Right renal pelvis (tissue), 4 donors: Measurements from ENCODE around the gene CD180. TPM values are rescaled to one million over a fixed set of nuclear protein-coding genes. Genes with fewer than 3 reads are reported as not detected.
"Not testable (repeated sequence)": the region's sequence is repeated elsewhere in the genome, so short reads cannot be mapped to it uniquely, and the experiment has no call there.

Experiments used
- DNase-seq, 4 donors: peaks; one replicate each; pipeline ENCODE4 v3.0.0-alpha.2; 2013; ENCODE audit warnings: low read depth in 4 of 4, low spot score in 3 of 4, missing footprints in 1 of 4
- polyA plus RNA-seq, 4 donors: library from polyadenylated mRNA; unstranded; fragments of 120-200 nt; gene quantifications; one replicate each; pipeline ENCODE4 v1.2.1, GENCODE V29; 2013; ENCODE audit not compliant: insufficient read length in 4 of 4

CD180 gene
- polyA plus RNA-seq, 4 donors, result 0.31 to 0.89 (median 0.72) TPM

DNA sequence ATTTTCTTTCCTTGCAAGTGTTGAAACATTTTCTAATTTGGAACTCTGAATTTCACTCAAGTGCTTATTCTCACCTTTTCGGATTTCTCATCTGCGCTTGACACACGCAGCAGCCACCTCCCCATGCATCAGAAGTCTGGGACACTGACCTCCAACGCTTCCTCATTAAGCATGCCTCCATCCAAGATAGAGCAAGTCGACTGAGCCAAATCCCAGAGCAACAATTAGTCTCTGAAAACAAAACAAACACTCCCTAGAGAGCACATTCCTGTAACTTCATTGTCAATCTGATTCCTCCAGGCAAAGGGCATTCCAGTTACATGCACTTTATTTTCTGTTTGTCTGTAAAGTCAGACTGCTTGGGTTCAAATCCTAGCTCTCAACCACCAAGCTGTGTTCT lies 5.7 kb downstream of the CD180 start:
- DNase-seq, result no peak

DNA sequence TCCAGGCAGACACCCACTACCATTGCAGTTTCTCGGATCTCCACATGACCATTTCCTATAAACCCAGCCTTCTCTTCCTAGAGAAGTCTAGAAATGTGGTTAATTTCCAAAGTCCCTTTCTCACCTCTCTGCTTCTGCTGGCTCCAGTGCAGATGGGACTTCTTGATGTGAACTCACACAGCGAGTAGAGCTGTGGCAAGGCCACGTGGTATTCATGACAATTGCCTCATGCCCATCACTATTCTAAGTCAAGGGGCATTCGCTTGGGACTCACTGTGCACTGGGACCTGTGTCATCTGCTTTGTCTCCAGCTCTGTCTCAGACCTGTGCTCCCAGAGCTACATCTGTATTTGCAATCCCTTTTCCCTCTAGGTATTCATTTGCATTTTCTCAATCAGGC lies 6.2 kb downstream of the CD180 start:
- DNase-seq, result no peak

DNA sequence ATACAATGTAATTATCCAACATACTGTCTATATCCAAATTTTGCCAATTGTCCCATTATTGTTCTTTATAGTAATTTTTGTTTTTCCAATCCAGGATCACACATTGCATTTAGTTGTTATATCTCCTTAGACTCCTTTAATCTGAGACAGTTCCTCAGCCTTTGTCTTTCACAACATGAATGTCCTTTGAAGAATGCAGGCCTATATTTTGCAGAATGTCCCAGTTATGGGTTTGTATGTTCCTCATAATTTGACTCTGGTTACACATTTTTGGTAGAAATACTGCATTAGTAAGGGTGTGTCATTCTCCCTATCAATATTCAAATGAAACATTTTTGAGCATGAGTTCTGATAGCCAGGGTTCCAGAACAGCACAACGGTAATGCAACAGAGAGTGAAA lies 6.7 kb downstream of the CD180 start:
- DNase-seq, result no peak

DNA sequence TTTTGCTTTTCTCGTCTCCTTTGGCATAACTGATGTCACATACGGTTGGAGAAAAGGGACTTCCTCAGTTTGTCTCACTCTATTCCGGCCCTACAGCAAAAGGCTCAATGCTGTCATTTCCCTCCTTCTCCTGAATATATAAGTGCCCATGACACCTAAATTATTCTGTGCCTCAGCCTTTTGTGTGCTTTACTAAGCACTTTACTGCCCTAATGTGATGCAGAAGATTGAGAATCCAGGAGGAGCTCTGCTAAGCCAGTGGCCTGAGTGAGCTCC lies 7.6 kb downstream of the CD180 start:
- DNase-seq, result no peak

GRCh38 chr5:67188274-67189078 lies 8.1 kb downstream of the CD180 start:
- DNase-seq, result no peak

- no peak for DNase-seq
Observed at GRCh38 chr5:67187006-67187715, 9.4 kb downstream of the CD180 start.

DNA sequence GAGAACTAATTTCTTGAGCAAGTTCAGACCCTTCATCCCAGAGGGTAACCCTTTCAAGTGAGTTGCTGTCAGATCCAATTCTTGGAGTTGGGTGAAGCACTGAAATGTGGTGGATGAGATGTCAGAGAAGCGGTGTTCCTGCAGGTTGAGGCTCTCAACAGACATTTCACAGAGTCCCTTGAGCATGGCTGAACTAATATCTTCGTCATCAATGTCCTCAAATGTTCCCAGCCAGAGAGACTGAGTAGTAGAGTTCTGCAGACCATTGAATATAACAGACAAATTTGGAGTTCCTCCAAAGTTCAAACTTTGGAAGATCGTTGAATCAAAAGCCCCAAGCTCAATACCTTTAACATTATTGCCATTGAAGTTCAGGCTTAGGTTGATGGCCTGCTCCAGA lies 12.7 kb downstream of the CD180 start:
- no peak for DNase-seq

GRCh38 chr5:67182301-67182790 lies 14.3 kb downstream of the CD180 start:
- DNase-seq, result no peak

DNA sequence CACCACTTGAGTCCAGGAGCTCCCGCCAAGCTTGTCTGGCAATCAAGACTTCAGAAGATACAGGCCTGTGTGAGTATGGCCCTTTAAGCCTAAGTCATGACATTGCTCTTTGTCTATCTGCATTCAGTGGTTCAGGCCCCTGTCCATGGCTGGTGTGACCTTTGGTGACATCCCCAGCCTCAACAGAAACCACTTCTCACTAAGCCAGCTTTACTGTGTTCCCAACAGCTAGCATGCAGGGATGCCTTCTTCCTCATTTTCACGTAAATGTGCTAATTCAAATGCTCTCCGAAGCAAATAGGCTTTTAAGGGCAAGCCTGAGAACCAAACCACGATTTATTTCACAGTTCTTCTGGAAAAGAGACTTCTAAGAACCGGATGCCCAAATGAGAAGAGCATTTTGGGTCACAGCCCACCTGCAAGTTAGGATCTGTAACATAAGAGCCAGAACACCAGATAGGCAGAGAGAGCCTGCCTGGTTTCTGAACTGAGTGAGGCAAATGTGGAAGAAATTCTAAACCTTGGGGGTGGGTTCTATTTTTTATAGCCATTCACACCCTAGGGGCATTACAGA lies 14.9 kb downstream of the CD180 start:
- no peak for DNase-seq

DNA sequence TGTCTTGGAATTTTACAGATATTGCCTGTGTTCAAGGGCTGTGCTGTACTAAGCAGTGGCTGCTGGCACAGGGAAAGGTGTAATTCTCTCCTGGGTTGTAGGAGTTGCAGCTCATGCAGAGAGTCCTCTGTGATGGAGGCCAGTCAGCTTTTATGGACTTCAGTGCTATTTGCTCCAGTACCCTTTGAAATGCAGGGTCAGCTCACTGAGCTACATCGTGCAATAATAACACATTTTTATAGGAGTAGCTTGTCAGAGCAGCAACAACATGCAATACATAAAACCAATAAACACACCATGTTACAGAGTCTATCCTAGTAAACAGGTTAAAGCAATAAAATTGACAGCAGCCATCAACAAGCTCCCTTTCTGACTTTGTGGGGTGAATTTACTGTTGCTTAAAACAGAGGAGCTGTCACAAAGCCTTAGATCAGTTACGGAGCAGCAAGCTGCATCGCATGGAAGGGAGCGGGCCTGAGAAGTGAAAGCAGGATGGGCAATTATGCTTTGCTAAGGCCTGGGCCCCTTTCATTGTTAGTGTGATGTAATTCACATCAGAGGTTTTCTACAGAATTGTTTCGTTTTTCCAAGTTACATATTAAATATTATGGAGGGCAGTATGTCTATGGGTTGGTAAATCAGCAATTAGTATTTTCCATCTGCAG lies 16.8 kb downstream of the CD180 start:
- DNase-seq, result no peak

DNA sequence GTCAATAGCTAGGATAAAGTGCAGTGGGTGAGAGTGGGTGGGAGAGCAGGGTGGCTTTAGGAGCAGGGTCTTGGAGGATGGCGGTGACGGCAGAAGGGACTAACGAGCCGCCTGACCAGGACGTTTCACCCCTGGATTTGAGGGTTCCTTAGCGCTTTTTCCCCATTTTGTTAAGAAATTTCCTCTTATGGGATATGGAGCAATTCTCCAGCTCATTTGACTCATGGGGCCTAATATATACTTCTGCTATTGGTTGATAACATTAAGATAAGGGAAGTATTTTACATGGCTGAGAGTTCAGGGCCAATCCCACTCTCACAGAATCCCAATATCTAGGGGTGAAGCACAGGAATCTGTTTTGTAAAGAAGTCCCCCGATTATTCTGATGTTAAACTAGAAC lies 17.6 kb downstream of the CD180 start:
- DNase-seq, result no peak

- DNase-seq, result no peak
Observed at GRCh38 chr5:67178085-67178484, 18.5 kb downstream of the CD180 start.

GRCh38 chr5:67176936-67177335 lies 19.7 kb downstream of the CD180 start:
- DNase-seq, result no peak

DNA sequence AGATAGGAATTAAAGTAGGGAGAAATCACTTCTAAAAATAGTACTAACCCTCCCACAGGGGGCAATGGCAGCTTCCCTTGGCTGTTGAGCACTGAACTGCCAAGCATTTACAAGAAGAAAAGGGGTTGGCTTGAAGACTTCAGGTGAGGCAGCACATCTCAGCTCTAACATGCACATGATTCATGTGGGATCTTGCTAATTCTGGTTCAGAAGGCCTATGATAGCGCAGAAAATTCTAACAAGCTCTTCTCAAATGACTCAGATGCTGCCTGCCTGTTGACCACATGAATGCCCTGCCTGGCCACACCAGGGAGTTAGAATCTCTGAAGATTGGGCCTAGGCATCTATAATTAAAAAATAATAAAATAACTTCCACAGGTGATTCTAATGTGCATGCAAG lies 22.6 kb downstream of the CD180 start:
- DNase-seq, result no peak

DNA sequence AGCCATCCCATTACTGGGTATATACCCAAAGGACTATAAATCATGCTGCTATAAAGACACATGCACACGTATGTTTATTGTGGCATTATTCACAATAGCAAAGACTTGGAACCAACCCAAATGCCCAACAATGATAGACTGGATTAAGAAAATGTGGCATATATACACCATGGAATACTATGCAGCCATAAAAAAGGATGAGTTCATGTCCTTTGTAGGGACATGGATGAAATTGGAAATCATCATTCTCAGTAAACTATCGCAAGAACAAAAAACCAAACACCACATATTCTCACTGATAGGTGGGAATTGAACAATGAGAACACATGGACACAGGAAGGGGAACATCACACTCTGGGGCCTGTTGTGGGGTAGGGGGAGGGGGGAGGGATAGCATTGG lies 23.2 kb downstream of the CD180 start:
- DNase-seq, result not testable (repeated sequence)

- DNase-seq, result no peak
Observed at GRCh38 chr5:67170767-67171166, 25.8 kb downstream of the CD180 start.

DNA sequence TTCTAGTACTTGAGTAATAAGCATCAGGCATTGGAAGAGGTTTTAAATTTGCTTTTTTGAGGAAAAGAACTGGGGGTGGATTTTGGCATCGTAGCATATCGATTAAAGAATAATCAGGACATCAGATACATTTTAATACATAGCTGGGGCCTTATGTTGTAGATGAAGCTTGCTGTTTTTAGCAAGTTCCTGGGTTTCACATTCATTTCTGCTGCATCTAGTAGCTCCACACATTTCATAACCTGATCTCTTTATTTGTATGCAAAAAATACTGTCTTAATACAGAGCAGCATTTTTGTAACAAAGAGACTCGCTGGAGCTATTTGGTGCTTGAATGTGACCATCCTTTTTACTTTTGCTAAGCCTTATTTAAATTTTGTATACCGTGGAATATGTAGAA lies 28.5 kb downstream of the CD180 start:
- DNase-seq, result no peak

GRCh38 chr5:67166460-67167285 lies 29.9 kb downstream of the CD180 start:
- DNase-seq, result no peak

- peak; percentile 68 to 78 (median 74) for DNase-seq
Observed at GRCh38 chr5:67165526-67166459, 30.8 kb downstream of the CD180 start.
